Brain pericyte (primary cell): ENCODE data around the gene ORC3.
"Not testable (repeated sequence)": the region's sequence is repeated elsewhere in the genome, so short reads cannot be mapped to it uniquely, and the experiment has no call there.

ENCODE experiments used
- DNase-seq: peaks from one replicate; pipeline ENCODE4 v3.0.0-alpha.2; 2012; ENCODE audit warnings: low read depth, low spot score

Gene ORC3

DNA sequence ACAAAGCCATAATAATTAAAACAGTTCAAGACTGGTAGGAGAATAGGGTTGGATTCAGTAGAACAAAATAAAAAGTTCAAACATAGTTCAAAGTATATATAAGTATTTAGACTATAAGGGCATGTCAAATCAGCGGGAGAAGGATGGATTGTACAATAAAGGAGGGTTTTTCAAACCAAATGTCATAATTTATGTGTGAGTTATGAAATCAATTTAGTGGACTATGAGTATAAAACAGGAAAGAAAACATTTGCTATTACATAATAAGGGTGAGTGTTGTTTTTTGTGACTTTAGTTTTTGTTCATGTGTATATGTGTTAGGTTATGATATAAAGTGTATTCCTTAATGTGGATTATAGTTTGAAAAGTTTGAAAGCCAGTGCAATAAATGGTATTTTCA lies 10.6 kb downstream of the ORC3 start:
- no peak for DNase-seq

DNA sequence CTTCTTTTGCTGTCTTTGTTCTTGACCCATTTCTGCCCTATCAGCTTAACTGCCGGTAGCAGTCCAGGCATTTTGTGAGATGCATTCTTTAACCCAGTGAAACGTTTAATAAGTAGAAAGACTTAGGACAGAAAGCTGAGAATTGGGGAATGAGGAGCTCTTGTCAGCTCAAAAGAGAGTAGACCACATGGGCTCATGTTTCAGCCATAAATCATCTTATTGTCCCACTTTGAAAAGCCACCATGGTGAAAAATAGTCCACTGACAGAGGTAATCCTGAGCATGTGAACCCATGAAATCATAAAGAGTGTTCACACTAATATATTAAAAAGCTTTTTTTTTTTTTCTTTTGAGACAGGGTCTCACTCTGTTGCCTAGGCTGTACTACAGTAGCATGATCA lies 16.3 kb downstream of the ORC3 start:
- DNase-seq, result no peak

DNA sequence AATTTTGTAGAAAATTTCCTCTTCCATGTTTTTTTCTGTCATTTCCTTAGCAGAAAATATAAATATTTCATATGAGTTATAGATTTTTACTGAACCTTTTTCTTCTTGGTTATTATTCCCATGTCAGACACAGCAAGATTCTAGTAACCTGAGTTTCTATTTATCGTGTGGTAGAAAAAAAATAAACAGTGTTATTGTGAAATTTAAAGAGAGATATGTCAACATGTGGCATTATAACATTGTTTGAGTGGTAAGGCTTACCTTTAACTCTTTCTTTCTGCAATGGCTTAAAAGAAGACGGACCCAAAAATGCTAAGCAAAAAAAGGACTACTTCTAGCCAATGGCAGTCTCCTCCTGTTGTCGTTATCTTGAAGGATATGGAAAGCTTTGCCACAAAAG lies 18.9 kb downstream of the ORC3 start:
- DNase-seq, result no peak

DNA sequence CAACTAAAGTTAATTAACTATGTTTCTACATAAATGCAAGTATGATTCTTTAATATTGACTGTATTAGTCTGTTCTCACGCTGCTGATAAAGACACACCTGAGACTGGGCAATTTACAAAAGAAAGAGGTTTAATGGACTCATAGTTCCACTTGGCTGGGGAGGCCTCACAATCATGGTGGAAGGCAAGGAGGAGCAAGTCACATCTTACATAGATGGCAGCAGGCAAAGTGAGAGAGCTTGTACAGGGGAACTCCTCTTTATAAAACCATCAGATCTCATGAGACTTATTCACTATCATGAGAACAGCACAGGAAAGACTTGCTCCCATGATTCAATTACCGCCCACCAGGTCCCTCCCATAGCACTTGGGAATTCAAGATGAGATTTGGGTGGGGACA lies 23.1 kb downstream of the ORC3 start:
- not testable (repeated sequence) for DNase-seq

DNA sequence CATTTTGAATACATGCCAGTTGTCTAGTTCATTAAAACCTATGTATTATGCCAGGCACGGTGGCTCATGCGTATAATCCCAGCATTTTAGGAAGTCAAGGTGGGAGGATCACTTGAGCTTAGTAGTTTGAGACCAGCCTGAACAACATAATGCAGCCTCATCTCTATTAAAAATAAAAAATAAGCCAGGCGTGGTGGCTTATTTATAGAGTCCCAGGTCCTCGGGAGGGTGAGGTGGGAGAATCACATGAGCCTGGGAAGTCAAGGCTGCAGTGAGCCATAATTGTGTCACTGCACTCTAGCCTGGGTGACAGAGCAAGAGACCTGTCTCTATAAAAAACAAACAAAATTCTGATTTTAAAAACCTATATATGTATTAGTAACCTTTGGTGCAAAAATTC lies 27.5 kb downstream of the ORC3 start:
- DNase-seq, result no peak

DNA sequence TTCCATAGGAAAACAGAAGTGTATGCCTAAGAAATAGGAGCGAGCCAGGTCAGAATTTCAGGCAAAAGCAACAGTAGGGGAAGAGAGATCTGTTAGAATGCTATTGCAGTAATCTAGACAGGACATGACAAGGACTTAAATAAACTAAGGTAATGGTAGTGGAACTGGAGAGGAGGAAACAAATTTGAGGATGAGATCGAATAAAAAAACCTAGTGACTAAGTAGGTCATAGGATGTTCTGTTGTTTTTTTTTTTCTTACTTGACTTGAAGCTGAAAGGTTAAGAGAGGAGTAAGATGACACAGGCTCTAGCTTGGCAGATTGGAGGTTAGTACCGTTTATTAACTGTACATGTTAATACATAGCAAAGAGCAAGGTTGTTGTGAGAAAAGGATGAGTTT lies 28.6 kb downstream of the ORC3 start:
- peak; percentile 4 for DNase-seq

DNA sequence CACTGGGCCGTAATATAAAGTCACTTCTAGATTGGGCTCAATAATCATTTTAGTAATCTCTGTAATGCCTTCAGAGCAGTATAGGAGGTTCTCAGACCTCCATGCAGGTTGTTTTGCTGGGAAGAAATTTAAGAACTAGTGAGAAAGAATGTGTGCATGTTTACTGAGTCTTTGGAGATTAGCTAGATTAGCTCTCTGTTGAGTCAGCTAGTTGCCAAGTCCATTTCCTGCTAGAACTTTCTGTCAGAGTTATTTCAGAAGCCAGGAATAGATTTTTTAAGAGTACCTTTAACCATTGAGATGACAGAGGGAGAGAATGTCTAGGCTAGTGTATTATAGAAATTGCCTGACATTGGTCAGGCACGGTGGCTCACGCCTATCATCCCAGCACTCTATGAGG lies 33.3 kb downstream of the ORC3 start:
- no peak for DNase-seq

DNA sequence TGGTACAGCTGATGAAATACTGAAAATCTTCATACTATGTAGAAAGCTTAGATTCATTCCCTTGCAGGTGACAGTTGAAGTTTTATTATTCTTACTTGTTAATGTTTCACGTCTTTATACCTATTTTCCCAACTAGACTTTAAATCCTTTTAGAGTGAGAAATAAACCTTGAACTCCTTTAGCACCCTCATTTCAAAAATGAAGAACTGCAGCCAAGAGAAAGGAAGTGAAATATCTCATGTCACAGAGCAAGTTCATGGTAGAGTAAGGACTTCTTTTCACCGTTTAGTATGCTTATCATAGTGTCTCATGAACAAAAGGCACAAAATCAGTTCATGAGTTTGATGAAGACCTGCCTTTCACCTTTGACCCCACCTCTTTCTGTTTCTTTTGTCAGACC lies 38.5 kb downstream of the ORC3 start:
- DNase-seq, result no peak

DNA sequence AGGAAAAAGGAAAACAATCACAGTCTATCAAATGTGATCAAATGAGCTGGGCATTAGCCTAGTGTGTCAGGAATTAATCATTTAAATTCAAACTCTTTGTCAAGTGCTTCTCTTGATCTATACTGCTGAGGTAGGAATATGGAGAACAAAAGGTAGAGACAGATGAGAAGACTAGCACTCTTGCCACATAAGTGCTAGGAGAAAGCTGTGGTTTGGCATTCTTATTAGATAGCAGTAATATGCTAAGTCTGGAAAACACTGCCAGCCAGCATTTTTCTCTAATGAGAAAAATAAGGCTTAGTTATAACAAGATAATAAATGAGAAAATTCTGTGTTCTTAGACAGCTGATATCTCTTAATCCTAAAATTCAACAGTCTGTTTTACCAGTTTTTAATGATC lies 38.9 kb downstream of the ORC3 start:
- no peak for DNase-seq

DNA sequence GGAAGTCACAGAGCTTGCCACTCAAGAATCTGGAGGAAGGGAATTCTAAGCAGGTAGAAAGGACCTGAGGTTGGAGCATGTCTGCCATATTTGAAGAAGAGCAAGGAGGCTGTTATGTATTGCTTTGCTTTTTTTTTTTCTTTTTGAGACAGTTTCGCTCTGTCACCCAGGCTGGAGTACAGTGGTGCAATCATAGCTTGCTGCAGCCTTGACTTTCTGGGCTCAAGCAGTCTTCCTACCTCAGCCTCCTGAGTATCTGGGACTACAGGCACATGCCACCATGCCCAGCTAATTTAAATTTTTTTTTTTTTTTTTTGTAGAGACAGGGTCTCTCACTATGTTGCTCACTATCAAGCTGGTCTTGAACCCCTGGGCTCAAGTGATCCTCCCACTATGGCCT lies 40.8 kb downstream of the ORC3 start:
- no peak for DNase-seq

DNA sequence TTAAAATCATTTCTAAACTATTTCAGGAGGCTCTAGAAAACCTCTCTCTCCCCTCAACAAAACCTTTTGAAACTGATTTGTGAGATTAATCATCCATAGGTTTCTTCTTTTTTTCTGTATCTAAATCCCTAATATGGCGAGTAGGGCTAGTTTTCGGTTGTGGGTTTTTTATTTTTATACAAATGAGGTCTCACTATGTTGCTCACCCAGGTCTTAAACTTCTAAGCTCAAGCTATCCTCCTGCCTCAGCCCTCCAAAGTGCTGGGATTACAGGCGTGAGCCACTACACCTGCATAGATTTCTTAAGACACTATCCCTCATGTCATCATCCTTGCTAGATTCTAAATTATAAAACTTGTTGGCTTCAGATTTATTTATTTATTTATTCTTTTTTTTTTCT lies 43.9 kb downstream of the ORC3 start:
- DNase-seq, result no peak

DNA sequence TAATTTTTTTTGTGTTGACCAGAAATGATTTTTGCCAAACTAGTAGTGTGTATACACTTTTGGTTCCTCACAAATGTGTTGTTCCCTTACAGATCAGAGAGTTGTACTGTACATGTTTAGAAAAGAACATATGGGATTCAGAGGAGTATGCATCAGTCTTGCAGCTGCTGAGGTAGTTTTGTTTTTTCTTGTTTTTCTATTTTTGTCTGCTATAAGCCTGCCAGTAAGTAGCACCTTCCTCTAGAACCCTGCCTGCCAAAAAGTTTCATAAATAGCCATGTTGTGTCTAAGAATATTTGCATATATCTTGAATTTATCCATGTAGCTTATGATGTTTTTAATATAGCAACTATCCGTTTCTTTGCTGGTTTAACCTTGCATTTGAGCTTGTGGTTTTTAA lies 46.4 kb downstream of the ORC3 start:
- no peak for DNase-seq

DNA sequence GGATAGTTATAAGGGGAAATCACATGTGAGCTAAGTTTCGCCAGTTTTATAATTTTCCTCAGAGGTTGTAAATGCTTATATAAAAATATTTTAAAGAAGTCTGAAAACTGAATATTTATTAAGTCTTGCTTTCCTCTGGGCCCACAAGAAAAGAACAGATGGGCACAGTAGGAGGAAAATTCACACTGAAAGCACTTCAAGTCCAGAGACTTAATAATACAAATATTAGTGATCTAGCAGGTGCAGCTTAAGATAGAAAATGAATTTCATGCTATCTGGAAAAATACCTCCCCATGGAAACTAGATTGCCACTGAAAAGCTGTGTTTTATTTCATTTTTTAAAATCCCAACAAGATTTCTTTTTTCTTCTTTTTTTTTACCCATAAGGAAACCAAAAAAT lies 47.2 kb downstream of the ORC3 start:
- no peak for DNase-seq

DNA sequence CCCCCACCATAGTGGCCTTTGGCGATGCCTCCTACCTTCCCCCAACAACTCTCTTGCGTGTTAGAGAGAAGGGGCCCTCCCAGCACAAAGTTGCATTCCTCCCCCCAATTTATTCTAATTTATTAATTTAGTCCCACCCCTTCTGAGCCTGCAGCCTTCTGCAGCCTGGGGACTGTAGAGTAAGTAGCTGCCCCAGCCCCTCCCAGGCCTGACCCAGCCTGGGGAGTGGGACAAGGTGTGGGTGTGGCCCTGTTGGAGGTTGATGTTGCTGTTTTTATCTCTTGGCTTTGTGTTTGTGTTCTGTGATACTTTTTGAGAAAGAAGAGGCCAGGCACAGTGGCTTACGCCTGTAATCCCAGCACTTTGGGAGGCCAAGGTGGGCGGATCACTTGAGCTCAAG lies 49.4 kb downstream of the ORC3 start:
- no peak for DNase-seq

DNA sequence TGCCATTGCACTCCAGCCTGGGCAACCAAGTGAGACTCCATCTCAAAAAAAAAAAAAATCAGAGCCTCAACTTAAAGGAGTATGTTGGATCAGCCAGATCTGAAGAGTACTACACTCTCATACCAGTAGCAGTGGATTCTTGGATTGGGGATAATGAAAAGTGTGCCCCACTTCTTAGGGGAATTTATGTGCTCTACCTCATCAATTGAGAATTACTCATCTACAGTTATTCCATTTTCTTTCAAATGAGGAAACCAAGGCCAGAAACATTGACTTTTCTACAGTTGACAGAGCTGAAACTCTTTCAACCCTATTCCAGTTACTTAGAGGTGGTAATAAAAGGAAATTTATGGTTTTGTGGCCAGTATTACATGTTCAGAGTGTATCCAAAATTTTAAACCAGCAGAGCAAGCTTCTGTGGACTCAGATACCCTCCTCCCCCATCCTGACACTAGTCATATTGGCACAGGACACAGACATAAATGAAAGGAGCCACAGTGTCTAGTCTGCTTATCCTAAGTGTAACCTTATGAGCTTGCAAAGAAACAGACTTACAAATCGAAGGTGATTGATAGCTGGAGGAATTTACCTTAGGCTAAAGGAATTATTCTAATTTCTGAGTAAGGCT lies 51.2 kb downstream of the ORC3 start:
- no peak for DNase-seq

DNA sequence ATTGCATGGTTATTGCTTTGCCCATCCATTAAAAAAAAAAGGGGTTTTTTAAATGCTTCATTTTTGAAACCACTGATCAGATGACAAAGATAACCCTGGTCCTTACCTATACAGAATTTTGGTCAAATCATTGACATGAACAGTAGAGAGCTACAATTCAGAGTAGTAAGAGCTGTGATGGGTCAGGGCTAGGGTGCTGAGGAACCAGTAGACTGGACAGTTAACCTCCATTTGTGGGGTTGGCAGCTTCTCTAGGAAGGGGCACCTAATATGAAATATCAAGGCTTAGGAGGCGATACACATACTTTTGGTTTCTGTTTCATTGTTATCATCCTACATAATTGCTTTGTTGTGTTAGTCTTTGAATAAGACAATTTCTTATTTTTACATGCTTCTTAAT lies 55.1 kb downstream of the ORC3 start:
- DNase-seq, result no peak

DNA sequence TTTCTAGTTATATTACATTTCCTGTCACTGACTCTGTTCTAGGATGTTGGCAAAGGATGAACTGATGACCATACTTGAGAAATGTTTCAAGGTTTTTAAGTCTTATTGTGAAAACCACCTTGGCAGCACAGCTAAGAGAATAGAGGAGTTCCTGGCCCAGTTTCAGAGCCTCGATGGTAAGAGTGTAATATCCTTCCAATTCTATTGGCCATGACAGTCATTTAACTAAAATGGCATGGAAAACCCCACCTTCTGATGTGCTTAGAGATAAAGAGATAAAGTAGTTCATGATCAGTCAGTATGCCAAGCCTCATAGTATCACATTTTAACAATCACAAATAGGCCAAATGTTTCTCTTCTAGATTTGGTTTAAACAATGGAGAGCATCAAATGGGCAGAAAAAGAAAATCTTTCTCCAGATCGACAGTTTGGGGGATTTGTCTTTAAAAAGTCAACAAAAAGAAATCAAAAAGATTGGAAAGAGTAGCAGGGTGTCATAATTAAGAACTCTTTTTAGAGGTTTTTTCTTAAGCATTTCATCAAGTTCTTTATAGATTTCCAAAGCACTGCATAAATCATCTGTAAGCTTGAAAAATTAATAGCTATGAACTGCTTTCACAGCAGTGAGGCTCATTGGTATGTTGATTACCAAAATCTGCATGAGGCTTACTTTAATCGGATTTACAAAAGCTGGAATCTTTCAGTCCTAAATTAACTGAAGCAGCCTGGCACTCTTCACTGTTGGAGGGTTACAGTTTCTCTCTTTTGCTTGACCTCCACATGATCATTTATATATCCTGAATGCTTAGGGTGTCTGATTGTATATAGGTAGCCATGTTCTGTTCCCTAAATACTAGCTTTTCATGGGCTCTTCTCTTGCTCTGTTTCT lies 63.4 kb downstream of the ORC3 start:
- no peak for DNase-seq

DNA sequence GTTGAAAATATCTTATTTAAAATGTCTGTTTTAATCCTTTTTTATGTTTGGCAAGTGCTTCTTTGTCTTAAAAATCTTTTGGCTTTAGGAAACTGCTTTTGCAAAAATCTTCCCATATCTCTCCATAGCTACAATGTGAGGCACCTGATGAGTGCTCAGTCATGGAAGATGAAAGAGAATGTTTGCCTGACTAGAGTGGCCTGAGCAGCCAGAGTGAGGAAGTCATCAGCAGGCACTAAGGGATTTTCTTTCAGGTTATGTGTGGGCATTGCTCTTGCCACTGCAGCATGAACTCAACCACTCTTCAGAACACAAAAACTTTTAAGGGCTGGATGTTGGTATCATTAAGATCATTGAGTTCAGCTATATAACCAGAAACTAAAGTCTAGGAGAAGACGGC lies 64.2 kb downstream of the ORC3 start:
- no peak for DNase-seq

DNA sequence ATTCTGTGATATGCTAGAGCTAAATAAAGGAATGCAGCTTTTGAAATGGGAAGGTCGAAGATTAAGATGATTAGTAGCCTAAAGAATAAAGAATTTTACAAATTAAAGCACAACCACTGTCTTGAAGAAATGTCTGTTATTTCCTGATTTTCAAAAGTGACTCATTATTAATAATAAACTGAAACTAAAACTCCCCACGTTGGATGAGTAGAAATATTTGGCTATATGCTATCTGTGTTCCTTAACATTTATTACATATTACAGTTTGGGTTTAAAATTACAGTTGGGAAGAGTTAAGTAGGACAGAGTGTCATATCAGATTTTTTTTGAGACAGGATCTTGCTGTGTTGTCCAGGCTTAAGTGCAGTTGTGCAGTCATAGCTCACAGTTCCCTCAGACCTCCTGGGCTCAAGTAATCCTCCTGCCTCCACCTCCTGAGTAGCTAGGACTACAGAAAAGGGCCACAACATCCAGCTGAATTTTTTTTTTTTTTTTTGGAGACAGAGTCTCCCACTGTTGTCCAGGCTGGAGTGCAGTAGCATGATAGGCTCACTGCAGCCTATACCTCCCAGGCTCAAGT lies 65.0 kb downstream of the ORC3 start:
- no peak for DNase-seq

DNA sequence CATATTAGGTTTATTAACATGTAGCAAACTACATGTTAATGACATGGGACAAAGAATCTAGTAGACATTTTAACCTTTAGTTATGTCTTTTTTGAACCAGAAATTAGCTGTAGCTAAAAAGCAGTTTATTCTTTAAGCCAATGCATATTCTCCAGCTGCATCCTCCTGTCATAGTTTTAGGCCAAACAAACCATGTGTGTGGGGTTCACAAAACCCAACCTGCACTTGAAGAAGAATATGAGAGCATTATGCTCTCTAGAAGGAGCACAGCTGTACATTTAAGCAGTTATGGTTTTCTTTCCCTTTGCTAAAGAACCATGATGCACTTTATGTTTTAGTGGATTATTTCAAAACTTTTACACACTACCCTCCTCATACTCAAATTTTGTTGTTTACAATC lies 65.9 kb downstream of the ORC3 start:
- no peak for DNase-seq

DNA sequence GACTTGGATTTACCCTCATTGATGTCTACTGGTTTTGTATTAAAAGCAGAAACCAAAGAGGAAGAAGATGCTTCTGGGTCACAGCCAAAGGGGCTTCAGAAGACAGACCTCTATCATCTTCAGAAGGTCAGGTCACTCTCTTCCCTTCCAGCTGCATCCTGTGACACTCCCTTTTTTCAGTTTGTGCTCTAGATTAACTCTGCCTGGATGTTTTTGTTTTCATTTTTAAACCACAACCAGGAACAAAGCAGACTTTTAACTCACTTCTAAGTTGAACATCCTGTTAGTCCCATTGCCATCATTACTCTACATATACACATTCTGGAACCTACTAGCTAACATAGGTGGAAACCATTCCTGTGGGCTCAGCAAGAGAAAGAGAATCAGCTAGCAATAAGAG lies 66.9 kb downstream of the ORC3 start:
- no peak for DNase-seq

DNA sequence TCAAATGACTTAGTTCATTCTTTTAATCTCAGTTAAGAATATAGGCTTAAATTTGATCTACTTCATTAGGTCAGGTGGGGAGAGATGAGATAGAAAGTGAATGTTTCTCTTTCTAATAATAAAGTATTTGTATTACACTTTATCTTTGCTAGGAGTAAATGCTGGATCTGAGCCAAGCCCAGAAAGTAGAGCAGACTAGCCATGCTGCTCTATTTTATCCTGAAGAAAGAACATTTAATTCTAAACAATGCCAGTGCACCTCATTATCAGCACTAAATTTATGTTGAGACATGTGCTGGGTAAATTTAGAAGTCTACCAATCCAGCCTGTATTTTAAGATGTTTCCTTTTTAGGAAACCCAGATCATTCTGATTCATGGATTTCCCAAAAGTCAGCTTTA lies 68.6 kb downstream of the ORC3 start:
- DNase-seq, result no peak

DNA sequence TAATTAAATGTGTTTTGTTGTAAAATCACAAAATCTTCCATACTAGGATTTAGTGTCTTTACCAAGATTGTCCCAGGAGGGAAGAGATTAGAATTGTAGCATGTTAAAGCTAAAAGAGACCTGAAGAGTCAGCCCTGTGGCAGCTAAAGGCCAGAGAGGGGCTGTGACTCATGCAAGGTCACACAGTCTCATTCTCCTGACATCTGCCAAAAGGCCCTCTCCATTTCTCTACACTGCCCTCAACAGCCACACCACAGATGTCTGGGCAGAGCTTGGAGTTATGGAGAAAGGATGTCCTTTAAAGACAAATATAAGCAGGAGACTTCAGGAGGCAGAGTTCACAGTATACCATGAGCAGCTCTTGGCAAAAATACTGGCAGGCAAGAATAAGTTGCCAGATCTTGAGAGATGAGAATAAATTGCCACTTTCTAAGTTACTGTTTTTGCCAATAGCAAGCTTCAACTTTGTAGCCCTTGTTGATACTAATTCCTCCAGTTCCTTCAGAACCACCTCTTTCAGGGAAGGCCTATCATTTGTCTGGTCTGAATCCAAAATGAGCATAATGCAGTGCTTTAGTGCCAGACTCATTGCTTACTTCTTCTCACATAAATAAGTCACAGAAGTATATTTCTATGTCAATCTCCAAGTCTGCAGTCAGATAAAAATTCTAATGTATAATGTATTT lies 70.4 kb downstream of the ORC3 start:
- DNase-seq, result no peak
